ENCODE measurements around the gene NUDT4. TPM values are rescaled to one million over a fixed set of nuclear protein-coding genes. Genes with fewer than 3 reads are reported as not detected.

NUDT4 gene
- total and polyA plus RNA-seq, 9 of the 15 experiments (the other 6 are each of a cell fraction or from before 2014, with no cell fraction given) = 38.1 to 164 (median 99.2) TPM

GRCh38 chr12:93333828-93334227 lies 43.9 kb upstream of the NUDT4 start:
- Histone ChIP-seq H3K27me3 (ENCODE audit: control insufficient read depth in 2 of 2, insufficient read depth in 2 of 2, low read length in 2 of 2) (no peaks in the 10 kb centered on the region), H3K9ac (ENCODE audit: insufficient read depth in 1 of 2, low read depth in 2 of 2, low read length in 2 of 2) (no peak overlapping the region), H3K4me1 (replicated peaks in 1 of 2; ENCODE audit: control insufficient read depth in 2 of 2, insufficient read depth in 2 of 2, low read length in 2 of 2) (peaks cover 13 to 22% of the 10 kb centered on the region in 2 experiments; a peak in 4 of 5 replicates), H3K79me2 (ENCODE audit: control insufficient read depth, insufficient read depth, low read length) (no peaks in the 10 kb centered on the region), H3K4me3 (no peak overlapping the region), H3K36me3 (ENCODE audit: control insufficient read depth, insufficient read depth, low read length) (no peaks in the 10 kb centered on the region), H2AFZ (ENCODE audit: low read depth, low read length) (no peak overlapping the region), H3K27ac (ENCODE audit: extremely low read depth, low read depth, low read length) (no peak overlapping the region), H4K20me1 (replicated peaks; ENCODE audit: control insufficient read depth, insufficient read depth, low read length) (no peaks in the 10 kb centered on the region), H3K9me3 (replicated peaks; ENCODE audit: control insufficient read depth, insufficient read depth, low read depth, low read length) (no peaks in the 10 kb centered on the region), H3K9me1 (ENCODE audit: control insufficient read depth, insufficient read depth, low read length) (no peaks in the 10 kb centered on the region), H3K4me2 (ENCODE audit: insufficient read depth, low read length) (no peak overlapping the region)
- ATAC-seq = no peak; the same call in 1 of the 3 replicates
- POLR2A ChIA-PET = interaction anchor here (0.6 to 1.4 kb wide), 3 partner anchors 9 to 18 kb away, joined by 3 to 4 read pairs (median 3); no protein-coding TSS in a partner anchor
- peak in 1 of 4 experiments; percentile 49 for DNase-seq (ENCODE audit: extremely low read depth in 1 of 4, low spot score in 3 of 4)
- BruUV-seq (replicated peaks) = no TSS peak
- peak; percentile 76 for FAIRE-seq
- intact Hi-C loops (cut with micrococcal nuclease) (no loop called here), in situ Hi-C loops (cut with MboI) (no loop called here)
- CTCF ChIA-PET (ENCODE audit: low intra/inter-chr PET ratio) = no interaction called here
- 43% methylated on average over 2 of the region's 3 CpGs for WGBS (ENCODE audit: insufficient coverage, low coverage, missing lambda C conversion rate)
- TF ChIP-seq EP300 (IDR thresholded peaks at IDR 0.05; ENCODE audit: low read length) (peak; percentile 61; the same call in 1 of the 2 replicates), TCF3 (CRISPR knock-in tag; IDR thresholded peaks at IDR 0.05) (peak; percentile 67), NCOA1 (IDR thresholded peaks at IDR 0.05; ENCODE audit: low read depth) (no peak), RAD21 (CRISPR knock-in tag; conservative IDR thresholded peaks at IDR 0.05 in 1 of 2, IDR thresholded peaks at IDR 0.05 in 1 of 2) (0 out of 4 replicates have a peak, but pooled peaks of 1 of the 2 experiments have one; percentile 3), TAL1 (IDR thresholded peaks at IDR 0.05) (peak; percentile 61), FOSL1 (tag; conservative IDR thresholded peaks at IDR 0.05) (0 out of 2 replicates have a peak, but pooled peaks have one; percentile 40), ZNF224 (CRISPR knock-in tag; IDR thresholded peaks at IDR 0.05) (no peak), RBM22 (IDR thresholded peaks at IDR 0.05; ENCODE audit: low read depth, low read length, poor library complexity, severe bottlenecking) (no peak), BHLHE40 (IDR thresholded peaks at IDR 0.05; ENCODE audit: low read length) (0 out of 2 replicates have a peak, but pooled peaks have one; percentile 7), KLF1 (tag; IDR thresholded peaks at IDR 0.05) (no peak), TEAD4 (IDR thresholded peaks at IDR 0.05; ENCODE audit: low read length) (peak; percentile 31; the same call in 1 of the 2 replicates), TEAD4 (CRISPR knock-in tag; IDR thresholded peaks at IDR 0.05; ENCODE audit: borderline replicate concordance) (no peak), LARP7 (IDR thresholded peaks at IDR 0.05) (no peak), FOXM1 (IDR thresholded peaks at IDR 0.05; ENCODE audit: low read depth) (peak; percentile 47; the same call in 1 of the 2 replicates), FOXM1 (CRISPR knock-in tag; IDR thresholded peaks at IDR 0.05; ENCODE audit: low read depth) (no peak), RCOR1 (IDR thresholded peaks at IDR 0.05; ENCODE audit: borderline replicate concordance in 1 of 2, low read depth in 2 of 2, low read length in 2 of 2) (peak in 1 of 2 experiments; percentile 61; a peak in 2 of 4 replicates), CBFA2T3 (IDR thresholded peaks at IDR 0.05) (peak; percentile 56; the same call in 1 of the 2 replicates), LEF1 (IDR thresholded peaks at IDR 0.05) (peak; percentile 70; the same call in 1 of the 2 replicates), RBM25 (IDR thresholded peaks at IDR 0.05; ENCODE audit: low read depth, low read length, severe bottlenecking) (peak; percentile 41), DPF2 (IDR thresholded peaks at IDR 0.05) (peak; percentile 51), ARID1B (IDR thresholded peaks at IDR 0.05) (peak; percentile 76), SPI1 (IDR thresholded peaks at IDR 0.05; ENCODE audit: borderline replicate concordance, low read depth, low read length) (peak; percentile 39; the same call in 1 of the 2 replicates), TCF7 (IDR thresholded peaks at IDR 0.05; ENCODE audit: borderline replicate concordance) (peak; percentile 69; the same call in 1 of the 2 replicates), SMARCE1 (IDR thresholded peaks at IDR 0.05) (0 out of 2 replicates have a peak, but pooled peaks have one; percentile 27), ZNF384 (IDR thresholded peaks at IDR 0.05; ENCODE audit: low read depth, low read length) (peak; percentile 17; the same call in 1 of the 2 replicates)
- TF ChIP-seq, protein P1, sequence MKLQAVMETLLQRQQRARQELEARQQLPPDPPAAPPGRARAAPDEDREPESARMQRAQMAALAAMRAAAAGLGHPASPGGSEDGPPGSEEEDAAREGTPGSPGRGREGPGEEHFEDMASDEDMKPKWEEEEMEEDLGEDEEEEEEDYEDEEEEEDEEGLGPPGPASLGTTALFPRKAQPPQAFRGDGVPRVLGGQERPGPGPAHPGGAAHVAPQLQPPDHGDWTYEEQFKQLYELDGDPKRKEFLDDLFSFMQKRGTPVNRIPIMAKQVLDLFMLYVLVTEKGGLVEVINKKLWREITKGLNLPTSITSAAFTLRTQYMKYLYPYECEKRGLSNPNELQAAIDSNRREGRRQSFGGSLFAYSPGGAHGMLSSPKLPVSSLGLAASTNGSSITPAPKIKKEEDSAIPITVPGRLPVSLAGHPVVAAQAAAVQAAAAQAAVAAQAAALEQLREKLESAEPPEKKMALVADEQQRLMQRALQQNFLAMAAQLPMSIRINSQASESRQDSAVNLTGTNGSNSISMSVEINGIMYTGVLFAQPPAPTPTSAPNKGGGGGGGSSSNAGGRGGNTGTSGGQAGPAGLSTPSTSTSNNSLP (IDR thresholded peaks at IDR 0.05; ENCODE audit: borderline replicate concordance, low read depth, low read length) = 0 out of 2 replicates have a peak, but pooled peaks have one; percentile 71
